IMR-90 (cell line): ENCODE results near the gene HLA-DMB. TPM values are rescaled to one million over a fixed set of nuclear protein-coding genes. Genes with fewer than 3 reads are reported as not detected.

ENCODE experiments used
- ATAC-seq: fragments of 200-7000 bp; cut with Tn5 transposase; 2 replicates; pipeline ENCODE4 v1.9.1; 2020; ENCODE audit warnings: low read depth, mild to moderate bottlenecking, moderate library complexity
- BruUV-seq: library from RNA; stranded (reverse); fragments of 400-500 nt; replicated peaks from 2 replicates; lab custom pipeline; 2021; lab: Mats Ljungman, UMichigan
- CTCF ChIA-PET: fragments of 300-600 bp; formaldehyde crosslinking; extraction: SDS; loops from one replicate; lab custom pipeline; 2021; ENCODE audit warnings: antibody characterized with exemption; lab: Yijun Ruan, JAX
- POLR2A ChIA-PET: fragments of 300-600 bp; sonication (Branson Sonifier 250); formaldehyde crosslinking; loops from one replicate; lab custom pipeline; 2022; ENCODE audit warnings: antibody characterized with exemption; ENCODE audit not compliant: unreplicated experiment; lab: Charles Lee
- DNase-seq: peaks from one replicate; pipeline ENCODE4 v3.0.0; 2013
- H2AFZ ChIP-seq: replicated peaks from 2 replicates; pipeline ENCODE3; 2013; ENCODE audit warnings: low read length, mild to moderate bottlenecking; ENCODE audit not compliant: poor library complexity
- H2AK5ac ChIP-seq: 2 replicates; pipeline ENCODE4 v1.6.1; 2013; ENCODE audit warnings: low read depth, low read length, inconsistent platforms
- H2AK9ac ChIP-seq: replicated peaks from 2 replicates; pipeline ENCODE3; 2013; ENCODE audit warnings: mild to moderate bottlenecking, low read depth, low read length, moderate library complexity; ENCODE audit not compliant: poor library complexity
- H2BK120ac ChIP-seq: 2 replicates; pipeline ENCODE4 v1.6.1; 2013; ENCODE audit warnings: low read depth, low read length, inconsistent platforms
- H2BK15ac ChIP-seq: 3 replicates; pipeline ENCODE4 v1.6.1; 2013; ENCODE audit warnings: low read depth, low read length, inconsistent platforms
- H2BK20ac ChIP-seq: 2 replicates; pipeline ENCODE4 v1.6.1; 2013; ENCODE audit warnings: low read depth, mild to moderate bottlenecking, inconsistent platforms, low read length, moderate library complexity
- H2BK5ac ChIP-seq: 2 replicates; pipeline ENCODE4 v1.6.1; 2013; ENCODE audit warnings: mild to moderate bottlenecking, low read depth, low read length, inconsistent platforms; ENCODE audit not compliant: poor library complexity, severe bottlenecking
- H3K14ac ChIP-seq: replicated peaks from 2 replicates; pipeline ENCODE4 v1.6.1; 2013; ENCODE audit warnings: low read depth, low read length, inconsistent platforms
- H3K18ac ChIP-seq: 2 replicates; pipeline ENCODE4 v1.6.1; 2013; ENCODE audit warnings: low read depth, low read length, control low read depth
- H3K23ac ChIP-seq: 2 replicates; pipeline ENCODE4 v1.6.1; 2013; ENCODE audit warnings: low read depth, low read length, inconsistent platforms
- H3K27ac ChIP-seq: 2 replicates; pipeline ENCODE4 v1.5.1; 2013; ENCODE audit warnings: mild to moderate bottlenecking, control low read depth, low read length; ENCODE audit not compliant: insufficient read depth
- H3K27me3 ChIP-seq: 2 replicates; pipeline ENCODE4 v1.6.1; 2013; ENCODE audit warnings: low read length; ENCODE audit not compliant: control insufficient read depth, insufficient read depth
- H3K36me3 ChIP-seq: 2 replicates; pipeline ENCODE4 v1.6.1; 2013; ENCODE audit warnings: low read length, mixed read lengths; ENCODE audit not compliant: control insufficient read depth, insufficient read depth
- H3K4ac ChIP-seq: 2 replicates; pipeline ENCODE4 v1.6.1; 2013; ENCODE audit warnings: low read depth, low read length, inconsistent platforms
- H3K4me1 ChIP-seq: 2 replicates; pipeline ENCODE4 v1.6.1; 2013; ENCODE audit warnings: low read length, mixed read lengths; ENCODE audit not compliant: control insufficient read depth, insufficient read depth
- H3K4me2 ChIP-seq: 2 replicates; pipeline ENCODE4 v1.6.1; 2013; ENCODE audit warnings: low read depth, mild to moderate bottlenecking, control low read depth, low read length, moderate library complexity
- H3K4me3 ChIP-seq: 2 replicates; pipeline ENCODE4 v1.5.1; 2013; ENCODE audit warnings: low read depth, mild to moderate bottlenecking, control low read depth, low read length, moderate library complexity; ENCODE audit not compliant: insufficient read depth
- H3K56ac ChIP-seq: 2 replicates; pipeline ENCODE4 v1.6.1; 2013; ENCODE audit warnings: low read length, inconsistent platforms; ENCODE audit not compliant: insufficient read depth; ENCODE audit errors: extremely low read depth
- H3K79me1 ChIP-seq, 2 experiments: 2 replicates each; pipeline ENCODE4 v1.6.1; 2013; ENCODE audit warnings: low read length in 2 of 2, inconsistent platforms in 1 of 2, low read depth in 1 of 2
- H3K9ac ChIP-seq: 2 replicates; pipeline ENCODE4 v1.6.1; 2013; ENCODE audit warnings: low read depth, low read length, control low read depth
- H3K9me1 ChIP-seq: 2 replicates; pipeline ENCODE4 v1.6.1; 2013; ENCODE audit warnings: low read length, inconsistent platforms; ENCODE audit not compliant: insufficient read depth
- H3K9me3 ChIP-seq: 2 replicates; pipeline ENCODE4 v1.6.1; 2013; ENCODE audit warnings: low read length; ENCODE audit not compliant: control insufficient read depth, insufficient read depth
- H4K20me1 ChIP-seq: 2 replicates; pipeline ENCODE4 v1.6.1; 2013; ENCODE audit warnings: low read length, inconsistent platforms; ENCODE audit not compliant: insufficient read depth
- H4K5ac ChIP-seq: 2 replicates; pipeline ENCODE4 v1.6.1; 2013; ENCODE audit warnings: mild to moderate bottlenecking, low read depth, low read length, control low read depth
- H4K8ac ChIP-seq, 2 experiments: 2 replicates each; pipeline ENCODE4 v1.6.1; 2013; ENCODE audit warnings: low read depth in 2 of 2, low read length in 2 of 2, control low read depth in 1 of 2, inconsistent platforms in 1 of 2
- H4K91ac ChIP-seq: 2 replicates; pipeline ENCODE4 v1.6.1; 2013; ENCODE audit warnings: low read depth, low read length, inconsistent platforms; ENCODE audit not compliant: insufficient read depth
- BHLHE40 ChIP-seq: fragments of 150-350 bp; IDR thresholded peaks from 2 replicates; pipeline ENCODE4 v1.6.1; 2016; ENCODE audit warnings: mild to moderate bottlenecking, low read depth, low read length
- CHD1 ChIP-seq: IDR thresholded peaks from 2 replicates; pipeline ENCODE4 v1.6.1; 2012; ENCODE audit warnings: low read depth, low read length, improper control_type of control experiment
- ELK1 ChIP-seq: fragments of 150-350 bp; IDR thresholded peaks from 2 replicates; pipeline ENCODE4 v1.6.1; 2016; ENCODE audit warnings: low read depth, mild to moderate bottlenecking, low read length, moderate library complexity, borderline replicate concordance
- FOS ChIP-seq: fragments of 150-350 bp; IDR thresholded peaks from 2 replicates; pipeline ENCODE4 v1.6.1; 2016; ENCODE audit warnings: low read depth, low read length
- MAFK ChIP-seq: IDR thresholded peaks from 2 replicates; pipeline ENCODE4 v1.6.1; 2012; ENCODE audit warnings: low read depth, low read length, improper control_type of control experiment
- MAZ ChIP-seq: IDR thresholded peaks from 2 replicates; pipeline ENCODE4 v1.6.1; 2012; ENCODE audit warnings: low read depth, mild to moderate bottlenecking, low read length, improper control_type of control experiment, moderate library complexity, borderline replicate concordance
- MXI1 ChIP-seq: IDR thresholded peaks from 2 replicates; pipeline ENCODE4 v1.6.1; 2012; ENCODE audit warnings: low read depth, mild to moderate bottlenecking, low read length, moderate library complexity, borderline replicate concordance
- NFE2L2 ChIP-seq: fragments of 150-350 bp; IDR thresholded peaks from 2 replicates; pipeline ENCODE4 v1.6.1; 2016; ENCODE audit warnings: low read depth, mild to moderate bottlenecking, low read length
- POLR2A ChIP-seq: IDR thresholded peaks from 2 replicates; pipeline ENCODE4 v1.6.1; 2012; ENCODE audit warnings: mild to moderate bottlenecking, low read depth, low read length
- RAD21 ChIP-seq: IDR thresholded peaks from 2 replicates; pipeline ENCODE4 v1.6.1; 2012; ENCODE audit warnings: low read length, improper control_type of control experiment
- RCOR1 ChIP-seq: IDR thresholded peaks from 2 replicates; pipeline ENCODE4 v1.6.1; 2012; ENCODE audit warnings: mild to moderate bottlenecking, low read length, improper control_type of control experiment; ENCODE audit not compliant: insufficient replicate concordance
- RFX5 ChIP-seq: IDR thresholded peaks from 2 replicates; pipeline ENCODE4 v1.8.0; 2012; ENCODE audit warnings: low read depth, mild to moderate bottlenecking, low read length, moderate library complexity
- SMC3 ChIP-seq: fragments of 150-350 bp; IDR thresholded peaks from 2 replicates; pipeline ENCODE4 v1.6.1; 2016; ENCODE audit warnings: low read depth, mild to moderate bottlenecking, antibody characterized with exemption, low read length, moderate library complexity
- WGBS, 2 experiments: methylation state at CpG; one replicate each; pipeline versions ENCODE4 v1.1.5 to v1.1.7; 2013; ENCODE audit warnings: missing lambda C conversion rate in 2 of 2; ENCODE audit not compliant: insufficient read length in 1 of 2; ENCODE audit errors: extremely low coverage in 2 of 2; 5-methylcytosine and 5-hydroxymethylcytosine counted together
- dilution Hi-C: fragments of 300-500 bp; cut with HindIII; formaldehyde crosslinking; loops from one replicate; pipeline ENCODE4 v1.14.3; 2018; ENCODE audit warnings: low sequenced_read_pairs; ENCODE audit not compliant: unreplicated experiment
- in situ Hi-C: fragments of 300-500 bp; cut with MboI; formaldehyde crosslinking; loops from 3 replicates; pipeline ENCODE4 v1.14.3; 2019; ENCODE audit warnings: low sequenced_read_pairs, inconsistent platforms, mixed read lengths
- intact Hi-C: fragments of 100-400 bp; cut with micrococcal nuclease; formaldehyde crosslinking; loops from 2 replicates; pipeline ENCODE4 v1.10.0; 2022
- polyA plus RNA-seq, 3 experiments: library from polyadenylated mRNA; depleted of rRNA; stranded (reverse); fragments of >200 nt; gene quantifications; 2 replicates each; pipeline ENCODE4 v1.2.3, GENCODE V29; 2012; ENCODE audit warnings: low replicate concordance in 1 of 3
- total RNA-seq: library from RNA; depleted of rRNA; stranded (reverse); fragments of >200 nt; gene quantifications from 2 replicates; pipeline ENCODE4 v1.2.3, GENCODE V29; 2012
- TF ChIP-seq, protein P1 (sequence below): fragments of 150-350 bp; IDR thresholded peaks from 2 replicates; pipeline ENCODE4 v1.6.1; 2017; ENCODE audit warnings: mild to moderate bottlenecking, antibody characterized with exemption, low read length, low read depth
- TF ChIP-seq, protein P2 (sequence below): conservative IDR thresholded peaks from 2 replicates; pipeline ENCODE4 v1.5.1; 2012; ENCODE audit warnings: mild to moderate bottlenecking, low read depth, low read length, improper control_type of control experiment

The HLA-DMB gene
- total and polyA plus RNA-seq, 2 of the 4 experiments (the other 2 are of a cell fraction) = 0.18 to 0.19 TPM

GRCh38 chr6:32976334-32977069 lies 35.7 kb upstream of the HLA-DMB start:
- intact Hi-C loops = no loop called here
- Histone ChIP-seq H3K56ac (no peak overlapping the region), H3K4me2 (no peak overlapping the region; the same call in 1 of the 2 replicates), H4K8ac (no peak overlapping the region), H3K79me1 (peaks cover 42 to 57% of the 10 kb centered on the region in 2 experiments), H3K23ac (peak overlapping the region; percentile 84), H2AFZ (peak overlapping the region; percentile 18), H4K5ac (no peak overlapping the region), H3K27me3 (no peaks in the 10 kb centered on the region), H2BK15ac (no peak overlapping the region), H3K4ac (no peak overlapping the region), H3K27ac (no peak overlapping the region), H3K18ac (no peak overlapping the region), H4K20me1 (peaks cover 96% of the 10 kb centered on the region), H3K36me3 (peaks cover 72% of the 10 kb centered on the region), H2BK5ac (no peak overlapping the region), H3K4me1 (peaks cover 6% of the 10 kb centered on the region; the same call in 1 of the 2 replicates), H3K9me3 (no peaks in the 10 kb centered on the region), H3K14ac (0 out of 2 replicates have a peak overlapping the region, but pooled peaks have one; percentile 42), H3K9ac (no peak overlapping the region), H2AK9ac (no peak overlapping the region), H2BK120ac (no peak overlapping the region), H3K9me1 (peaks cover 9% of the 10 kb centered on the region), H2BK20ac (no peak overlapping the region), H2AK5ac (no peak overlapping the region), H4K91ac (no peak overlapping the region), H3K4me3 (no peak overlapping the region)
- CTCF ChIA-PET = interaction anchor here (1.9 kb wide), 1 partner anchor 90 kb away, joined by 4 read pairs; no protein-coding TSS in a partner anchor
- no peak for ATAC-seq
- dilution Hi-C loops = no loop called here
- DNase-seq = no peak
- in situ Hi-C loops = loop anchor here (5.0 kb wide), 1 partner anchor 39 kb away; no protein-coding TSS in a partner anchor
- BruUV-seq = TSS peak; percentile 10
- POLR2A ChIA-PET = no interaction called here
- WGBS, 2 experiments = 100% methylated on average over 1 of the region's 7 CpGs; no CpG with 5 or more reads in 1 of the 2 experiments
- no peak for TF ChIP-seq RCOR1
- TF ChIP-seq, protein P1, sequence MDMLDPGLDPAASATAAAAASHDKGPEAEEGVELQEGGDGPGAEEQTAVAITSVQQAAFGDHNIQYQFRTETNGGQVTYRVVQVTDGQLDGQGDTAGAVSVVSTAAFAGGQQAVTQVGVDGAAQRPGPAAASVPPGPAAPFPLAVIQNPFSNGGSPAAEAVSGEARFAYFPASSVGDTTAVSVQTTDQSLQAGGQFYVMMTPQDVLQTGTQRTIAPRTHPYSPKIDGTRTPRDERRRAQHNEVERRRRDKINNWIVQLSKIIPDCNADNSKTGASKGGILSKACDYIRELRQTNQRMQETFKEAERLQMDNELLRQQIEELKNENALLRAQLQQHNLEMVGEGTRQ = no peak
- no peak for TF ChIP-seq SMC3
- TF ChIP-seq POLR2A = no peak
- TF ChIP-seq NFE2L2 = no peak
- TF ChIP-seq BHLHE40 = no peak
- TF ChIP-seq MAZ = no peak
- no peak for TF ChIP-seq ELK1
- TF ChIP-seq RFX5 = no peak
- no peak for TF ChIP-seq CHD1
- TF ChIP-seq MXI1 = no peak
- TF ChIP-seq MAFK = no peak
- no peak for TF ChIP-seq RAD21
- no peak for TF ChIP-seq FOS
- TF ChIP-seq, protein P2, sequence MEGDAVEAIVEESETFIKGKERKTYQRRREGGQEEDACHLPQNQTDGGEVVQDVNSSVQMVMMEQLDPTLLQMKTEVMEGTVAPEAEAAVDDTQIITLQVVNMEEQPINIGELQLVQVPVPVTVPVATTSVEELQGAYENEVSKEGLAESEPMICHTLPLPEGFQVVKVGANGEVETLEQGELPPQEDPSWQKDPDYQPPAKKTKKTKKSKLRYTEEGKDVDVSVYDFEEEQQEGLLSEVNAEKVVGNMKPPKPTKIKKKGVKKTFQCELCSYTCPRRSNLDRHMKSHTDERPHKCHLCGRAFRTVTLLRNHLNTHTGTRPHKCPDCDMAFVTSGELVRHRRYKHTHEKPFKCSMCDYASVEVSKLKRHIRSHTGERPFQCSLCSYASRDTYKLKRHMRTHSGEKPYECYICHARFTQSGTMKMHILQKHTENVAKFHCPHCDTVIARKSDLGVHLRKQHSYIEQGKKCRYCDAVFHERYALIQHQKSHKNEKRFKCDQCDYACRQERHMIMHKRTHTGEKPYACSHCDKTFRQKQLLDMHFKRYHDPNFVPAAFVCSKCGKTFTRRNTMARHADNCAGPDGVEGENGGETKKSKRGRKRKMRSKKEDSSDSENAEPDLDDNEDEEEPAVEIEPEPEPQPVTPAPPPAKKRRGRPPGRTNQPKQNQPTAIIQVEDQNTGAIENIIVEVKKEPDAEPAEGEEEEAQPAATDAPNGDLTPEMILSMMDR = no peak
